ENCODE measurements around the gene ADCK2.

ADCK2 gene

GRCh38 chr7:140697447-140698143 lies 24.9 kb downstream of the ADCK2 start:
- no peaks in the 10 kb centered on the region for H3K27me3 ChIP-seq (ENCODE audit: insufficient read depth, poor library complexity, severe bottlenecking)
- peak overlapping the region; percentile 90 for H3K4me3 ChIP-seq (replicated peaks; ENCODE audit: insufficient read depth, low read length)
- peak overlapping the region; percentile 92 for H3K27ac ChIP-seq (replicated peaks)
- no peak for DNase-seq (ENCODE audit: low read depth in 1 of 2, low spot score in 1 of 2)
- TF ChIP-seq REST (IDR thresholded peaks at IDR 0.05; ENCODE audit: insufficient replicate concordance, low read depth) = no peak
- no peak for TF ChIP-seq GABPA (IDR thresholded peaks at IDR 0.05; ENCODE audit: low read depth)
- no peak for TF ChIP-seq POLR2AphosphoS5 (IDR thresholded peaks at IDR 0.05; ENCODE audit: low read depth)
- TF ChIP-seq CTCF (IDR thresholded peaks at IDR 0.05; ENCODE audit: insufficient read depth, low read length) = no peak

GRCh38 chr7:140698477-140698876 lies 25.7 kb downstream of the ADCK2 start:
- TF ChIP-seq REST (IDR thresholded peaks at IDR 0.05; ENCODE audit: insufficient replicate concordance, low read depth) (no peak), POLR2AphosphoS5 (IDR thresholded peaks at IDR 0.05; ENCODE audit: low read depth) (no peak)
- Histone ChIP-seq H3K4me3 (replicated peaks; ENCODE audit: insufficient read depth, low read length) (no peak overlapping the region), H3K27me3 (ENCODE audit: insufficient read depth, poor library complexity, severe bottlenecking) (no peaks in the 10 kb centered on the region), H3K27ac (replicated peaks) (no peak overlapping the region)
- no peak for DNase-seq (ENCODE audit: low read depth in 1 of 2, low spot score in 1 of 2)

GRCh38 chr7:140702774-140703173 lies 30.0 kb downstream of the ADCK2 start:
- no peak overlapping the region for H3K27ac ChIP-seq (replicated peaks)
- no peak for DNase-seq (ENCODE audit: low read depth in 1 of 2, low spot score in 1 of 2)
- H3K27me3 ChIP-seq (ENCODE audit: insufficient read depth, poor library complexity, severe bottlenecking) = no peaks in the 10 kb centered on the region
- TF ChIP-seq SPI1 (IDR thresholded peaks at IDR 0.05; ENCODE audit: borderline replicate concordance, low read depth) = no peak
- no peak for TF ChIP-seq CTCF (IDR thresholded peaks at IDR 0.05; ENCODE audit: insufficient read depth, low read length)
- TF ChIP-seq REST (IDR thresholded peaks at IDR 0.05; ENCODE audit: insufficient replicate concordance, low read depth) = no peak
- no peak for TF ChIP-seq GABPA (IDR thresholded peaks at IDR 0.05; ENCODE audit: low read depth)
- no peak for TF ChIP-seq POLR2AphosphoS5 (IDR thresholded peaks at IDR 0.05; ENCODE audit: low read depth)
- H3K4me3 ChIP-seq (replicated peaks; ENCODE audit: insufficient read depth, low read length) = no peak overlapping the region
